ENCODE data around the gene FCN2.
A peak's percentile ranks its signal among the peaks of the same experiment; 100 is the strongest.

The FCN2 gene

GRCh38 chr9:134844821-134845220, 35.8 kb upstream of the FCN2 start:
- POLR2A ChIA-PET: no interaction called here
- H3K4me3 ChIP-seq (ENCODE audit: low read depth, low read length): no peak overlapping the region
- CTCF ChIA-PET: no interaction called here
- no peaks in the 10 kb centered on the region for H3K9me3 ChIP-seq (ENCODE audit: control insufficient read depth, insufficient read depth, low read depth, low read length)
- H3K4me1 ChIP-seq (ENCODE audit: control insufficient read depth, insufficient read depth, low read length): no peaks in the 10 kb centered on the region
- TF ChIP-seq ZNF510 (tag by site-specific recombination; IDR thresholded peaks at IDR 0.05; ENCODE audit: insufficient replicate concordance) (no peak), ZNF549 (tag by site-specific recombination; IDR thresholded peaks at IDR 0.05) (no peak), ZBTB11 (tag by site-specific recombination; conservative IDR thresholded peaks at IDR 0.05; ENCODE audit: low read depth) (no peak), EGR2 (tag by site-specific recombination; IDR thresholded peaks at IDR 0.05; ENCODE audit: low read depth) (no peak), ZSCAN23 (tag by site-specific recombination; IDR thresholded peaks at IDR 0.05) (no peak), ZNF654 (tag by site-specific recombination; IDR thresholded peaks at IDR 0.05; ENCODE audit: low read depth) (no peak), ZNF211 (tag by site-specific recombination; IDR thresholded peaks at IDR 0.05; ENCODE audit: low read depth) (no peak), GLIS2 (tag by site-specific recombination; IDR thresholded peaks at IDR 0.05) (no peak), ZNF266 (tag by site-specific recombination; IDR thresholded peaks at IDR 0.05; ENCODE audit: low read depth) (no peak), ZFHX2 (tag by site-specific recombination; conservative IDR thresholded peaks at IDR 0.05) (no peak), ZNF621 (tag by site-specific recombination; IDR thresholded peaks at IDR 0.05) (no peak), ZFP69B (tag by site-specific recombination; IDR thresholded peaks at IDR 0.05) (no peak)
- no peaks in the 10 kb centered on the region for H3K36me3 ChIP-seq (ENCODE audit: control insufficient read depth in 2 of 2, insufficient read depth in 1 of 2, low read length in 2 of 2)
- no peak overlapping the region for H3K27ac ChIP-seq (ENCODE audit: extremely low read depth, low read depth, low read length)

DNA sequence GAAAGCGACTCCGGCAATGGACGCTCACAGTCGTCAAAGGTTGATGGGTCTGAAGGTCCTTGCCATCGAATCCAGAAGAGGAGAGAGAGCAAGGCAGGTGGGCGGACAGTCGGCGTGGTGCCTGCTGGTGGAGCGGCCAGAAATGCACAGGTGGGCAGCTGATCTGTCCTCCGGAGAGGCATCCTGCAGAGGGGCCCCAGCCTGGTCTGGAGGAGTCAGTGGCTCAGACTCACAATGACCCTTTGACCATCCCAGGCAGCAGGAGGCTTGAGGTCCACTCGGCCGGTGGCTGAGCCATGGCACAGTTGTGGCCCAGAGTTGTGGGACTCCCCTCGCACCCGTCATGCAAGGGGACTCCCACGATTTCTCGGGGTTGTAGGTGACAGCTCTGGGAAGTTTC, 34.4 kb upstream of the FCN2 start:
- H3K9me3 ChIP-seq (ENCODE audit: control insufficient read depth, insufficient read depth, low read depth, low read length): no peaks in the 10 kb centered on the region
- H3K4me1 ChIP-seq (ENCODE audit: control insufficient read depth, insufficient read depth, low read length): no peaks in the 10 kb centered on the region
- CTCF ChIA-PET: no interaction called here
- no peak overlapping the region for H3K27ac ChIP-seq (ENCODE audit: extremely low read depth, low read depth, low read length)
- TF ChIP-seq EGR2 (tag by site-specific recombination; IDR thresholded peaks at IDR 0.05; ENCODE audit: low read depth) (peak; percentile 34; the same call in 1 of the 2 replicates), TCF7L2 (IDR thresholded peaks at IDR 0.05; ENCODE audit: borderline replicate concordance, low read depth, low read length) (no peak)
- no peaks in the 10 kb centered on the region for H3K36me3 ChIP-seq (ENCODE audit: control insufficient read depth in 2 of 2, insufficient read depth in 1 of 2, low read length in 2 of 2)
- H3K4me3 ChIP-seq (ENCODE audit: low read depth, low read length): no peak overlapping the region
- POLR2A ChIA-PET: no interaction called here

DNA sequence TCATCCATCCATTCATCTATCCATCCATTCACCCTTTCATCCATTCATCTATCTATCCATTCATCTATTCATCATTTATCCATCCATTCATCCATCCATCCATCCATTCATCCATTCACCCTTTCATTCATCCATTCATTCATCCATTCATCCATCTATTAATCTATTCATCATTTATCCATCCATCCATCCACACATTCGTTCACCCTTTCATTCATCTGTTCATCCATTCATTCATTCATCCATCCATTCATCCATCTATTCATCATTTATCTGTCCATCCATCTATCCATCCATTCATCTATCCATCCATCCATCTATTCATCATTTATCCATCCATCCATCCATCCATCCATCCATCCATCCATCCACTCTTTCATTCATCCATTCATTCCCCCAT, 33.9 kb upstream of the FCN2 start:
- ChIA-PET POLR2A (no interaction called here), CTCF (interaction anchor here (0.7 kb wide), 1 partner anchor 676 kb away, joined by 5 read pairs; no protein-coding TSS in a partner anchor)
- H3K27ac ChIP-seq (ENCODE audit: extremely low read depth, low read depth, low read length): no peak overlapping the region
- no peak overlapping the region for H3K4me3 ChIP-seq (ENCODE audit: low read depth, low read length)
- no peaks in the 10 kb centered on the region for H3K4me1 ChIP-seq (ENCODE audit: control insufficient read depth, insufficient read depth, low read length)
- H3K36me3 ChIP-seq (ENCODE audit: control insufficient read depth in 2 of 2, insufficient read depth in 1 of 2, low read length in 2 of 2): no peaks in the 10 kb centered on the region
- no peaks in the 10 kb centered on the region for H3K9me3 ChIP-seq (ENCODE audit: control insufficient read depth, insufficient read depth, low read depth, low read length)
- TF ChIP-seq GLI2 (tag by site-specific recombination; IDR thresholded peaks at IDR 0.05; ENCODE audit: borderline replicate concordance, low read depth) (no peak), ZBTB17 (tag by site-specific recombination; IDR thresholded peaks at IDR 0.05) (peak; percentile 92), ZNF76 (tag by site-specific recombination; IDR thresholded peaks at IDR 0.05; ENCODE audit: borderline replicate concordance, low read depth) (no peak), KLF8 (tag by site-specific recombination; IDR thresholded peaks at IDR 0.05) (no peak), ZNF658 (tag by site-specific recombination; IDR thresholded peaks at IDR 0.05) (no peak), ZNF184 (tag by site-specific recombination; IDR thresholded peaks at IDR 0.05) (no peak), ZNF121 (tag by site-specific recombination; IDR thresholded peaks at IDR 0.05) (no peak), ZNF837 (tag by site-specific recombination; IDR thresholded peaks at IDR 0.05) (no peak), ZNF133 (tag by site-specific recombination; IDR thresholded peaks at IDR 0.05) (no peak), SP2 (tag by site-specific recombination; IDR thresholded peaks at IDR 0.05) (no peak), MZF1 (tag by site-specific recombination; IDR thresholded peaks at IDR 0.05; ENCODE audit: borderline replicate concordance) (no peak), ZNF529 (tag by site-specific recombination; IDR thresholded peaks at IDR 0.05; ENCODE audit: insufficient replicate concordance) (no peak), ZNF366 (tag by site-specific recombination; conservative IDR thresholded peaks at IDR 0.05) (peak; percentile 98)
- TF ChIP-seq, protein P1, sequence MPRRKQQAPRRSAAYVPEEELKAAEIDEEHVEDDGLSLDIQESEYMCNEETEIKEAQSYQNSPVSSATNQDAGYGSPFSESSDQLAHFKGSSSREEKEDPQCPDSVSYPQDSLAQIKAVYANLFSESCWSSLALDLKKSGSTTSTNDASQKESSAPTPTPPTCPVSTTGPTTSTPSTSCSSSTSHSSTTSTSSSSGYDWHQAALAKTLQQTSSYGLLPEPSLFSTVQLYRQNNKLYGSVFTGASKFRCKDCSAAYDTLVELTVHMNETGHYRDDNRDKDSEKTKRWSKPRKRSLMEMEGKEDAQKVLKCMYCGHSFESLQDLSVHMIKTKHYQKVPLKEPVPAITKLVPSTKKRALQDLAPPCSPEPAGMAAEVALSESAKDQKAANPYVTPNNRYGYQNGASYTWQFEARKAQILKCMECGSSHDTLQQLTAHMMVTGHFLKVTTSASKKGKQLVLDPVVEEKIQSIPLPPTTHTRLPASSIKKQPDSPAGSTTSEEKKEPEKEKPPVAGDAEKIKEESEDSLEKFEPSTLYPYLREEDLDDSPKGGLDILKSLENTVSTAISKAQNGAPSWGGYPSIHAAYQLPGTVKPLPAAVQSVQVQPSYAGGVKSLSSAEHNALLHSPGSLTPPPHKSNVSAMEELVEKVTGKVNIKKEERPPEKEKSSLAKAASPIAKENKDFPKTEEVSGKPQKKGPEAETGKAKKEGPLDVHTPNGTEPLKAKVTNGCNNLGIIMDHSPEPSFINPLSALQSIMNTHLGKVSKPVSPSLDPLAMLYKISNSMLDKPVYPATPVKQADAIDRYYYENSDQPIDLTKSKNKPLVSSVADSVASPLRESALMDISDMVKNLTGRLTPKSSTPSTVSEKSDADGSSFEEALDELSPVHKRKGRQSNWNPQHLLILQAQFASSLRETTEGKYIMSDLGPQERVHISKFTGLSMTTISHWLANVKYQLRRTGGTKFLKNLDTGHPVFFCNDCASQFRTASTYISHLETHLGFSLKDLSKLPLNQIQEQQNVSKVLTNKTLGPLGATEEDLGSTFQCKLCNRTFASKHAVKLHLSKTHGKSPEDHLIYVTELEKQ (tag by site-specific recombination; IDR thresholded peaks at IDR 0.05; ENCODE audit: borderline replicate concordance): no peak

Data from HEK293 (cell line).